ENCODE measurements around the gene VWCE.
"Not testable (repeated sequence)": the region's sequence is repeated elsewhere in the genome, so short reads cannot be mapped to it uniquely, and the experiment has no call there.

Gene VWCE

GRCh38 chr11:61213711-61214324 lies 81.3 kb downstream of the VWCE start:
- not testable (repeated sequence) for H3K36me3 ChIP-seq (ENCODE audit: control insufficient read depth, insufficient read depth, low read length); H3K9me3 ChIP-seq (ENCODE audit: control insufficient read depth, insufficient read depth, low read length); H3K4me3 ChIP-seq (ENCODE audit: low read depth, low read length); H3K9ac ChIP-seq (ENCODE audit: low read depth, low read length); H3K27me3 ChIP-seq (ENCODE audit: control insufficient read depth, insufficient read depth, low read length); H3K4me1 ChIP-seq (ENCODE audit: control insufficient read depth, insufficient read depth, low read length)

- H3K27me3 ChIP-seq (ENCODE audit: control insufficient read depth, insufficient read depth, low read length); H3K4me3 ChIP-seq (ENCODE audit: low read depth, low read length); H3K4me1 ChIP-seq (ENCODE audit: control insufficient read depth, insufficient read depth, low read length); H3K9me3 ChIP-seq (ENCODE audit: control insufficient read depth, insufficient read depth, low read length); H3K36me3 ChIP-seq (ENCODE audit: control insufficient read depth, insufficient read depth, low read length); H3K9ac ChIP-seq (ENCODE audit: low read depth, low read length): not testable (repeated sequence)
These were observed 82.9 kb downstream of the VWCE start for GRCh38 chr11:61212202-61212601.

- H3K4me1 ChIP-seq (ENCODE audit: control insufficient read depth, insufficient read depth, low read length); H3K36me3 ChIP-seq (ENCODE audit: control insufficient read depth, insufficient read depth, low read length); H3K9ac ChIP-seq (ENCODE audit: low read depth, low read length); H3K27me3 ChIP-seq (ENCODE audit: control insufficient read depth, insufficient read depth, low read length); H3K9me3 ChIP-seq (ENCODE audit: control insufficient read depth, insufficient read depth, low read length); H3K4me3 ChIP-seq (ENCODE audit: low read depth, low read length): not testable (repeated sequence)
These were observed 83.7 kb downstream of the VWCE start for GRCh38 chr11:61211327-61211952.

- not testable (repeated sequence) for H3K27me3 ChIP-seq (ENCODE audit: control insufficient read depth, insufficient read depth, low read length); H3K4me3 ChIP-seq (ENCODE audit: low read depth, low read length); H3K36me3 ChIP-seq (ENCODE audit: control insufficient read depth, insufficient read depth, low read length); H3K9ac ChIP-seq (ENCODE audit: low read depth, low read length); H3K9me3 ChIP-seq (ENCODE audit: control insufficient read depth, insufficient read depth, low read length); H3K4me1 ChIP-seq (ENCODE audit: control insufficient read depth, insufficient read depth, low read length)
These were observed 84.5 kb downstream of the VWCE start for GRCh38 chr11:61210629-61211028.

Data from iPS-15b (cell line).